Osteoblast (primary cell): ENCODE measurements around the gene GRM4. TPM values are rescaled to one million over a fixed set of nuclear protein-coding genes. Genes with fewer than 3 reads are reported as not detected.

Experiments used
- DNase-seq: peaks from one replicate; pipeline ENCODE4 v3.0.0; 2011; ENCODE audit warnings: low spot score, mixed read lengths; ENCODE audit not compliant: insufficient read length; ENCODE audit errors: missing footprints
- H2AFZ ChIP-seq: 2 replicates; pipeline ENCODE4 v1.6.0; 2011; ENCODE audit warnings: mild to moderate bottlenecking, low read length
- H3K27ac ChIP-seq: 2 replicates; pipeline ENCODE4 v1.5.1; 2011; ENCODE audit warnings: mild to moderate bottlenecking, low read depth, low read length, moderate library complexity
- H3K27me3 ChIP-seq: 2 replicates; pipeline ENCODE4 v1.6.0; 2012; ENCODE audit warnings: mild to moderate bottlenecking, control low read depth, inconsistent platforms, low read length, moderate library complexity; ENCODE audit not compliant: insufficient read depth
- H3K36me3 ChIP-seq: 2 replicates; pipeline ENCODE4 v1.5.1; 2011; ENCODE audit warnings: mild to moderate bottlenecking, low read length, control low read depth, moderate library complexity; ENCODE audit not compliant: insufficient read depth
- H3K4me1 ChIP-seq: 2 replicates; pipeline ENCODE4 v1.5.1; 2011; ENCODE audit warnings: mild to moderate bottlenecking, low read length, control low read depth, moderate library complexity; ENCODE audit not compliant: insufficient read depth
- H3K4me2 ChIP-seq: 2 replicates; pipeline ENCODE4 v1.6.0; 2011; ENCODE audit warnings: mild to moderate bottlenecking, low read length; ENCODE audit not compliant: insufficient read depth
- H3K4me3 ChIP-seq: fragments of 200-600 bp; sonication (generic); 3 replicates; pipeline ENCODE4 v1.5.1; 2012; ENCODE audit warnings: mild to moderate bottlenecking, low read length, inconsistent platforms; ENCODE audit not compliant: insufficient read depth
- H3K79me2 ChIP-seq: 2 replicates; pipeline ENCODE4 v1.6.0; 2012; ENCODE audit warnings: mild to moderate bottlenecking, low read length, control low read depth, inconsistent platforms; ENCODE audit not compliant: insufficient read depth
- H3K9me3 ChIP-seq: 2 replicates; pipeline ENCODE4 v1.5.1; 2011; ENCODE audit warnings: low read depth, low read length, control low read depth
- H4K20me1 ChIP-seq: 2 replicates; pipeline ENCODE4 v1.6.0; 2012; ENCODE audit warnings: mild to moderate bottlenecking, low read length, control low read depth; ENCODE audit not compliant: insufficient read depth
- CTCF ChIP-seq: IDR thresholded peaks from 2 replicates; pipeline ENCODE4 v1.5.1; 2011; ENCODE audit warnings: mild to moderate bottlenecking, low read depth, low read length, moderate library complexity; ENCODE audit errors: extremely low read depth
- total RNA-seq: library from RNA; depleted of rRNA; stranded (reverse); fragments of >200 nt; gene quantifications from 2 replicates; pipeline ENCODE4 v1.2.3, GENCODE V29; 2012

The GRM4 gene
- total RNA-seq, 1 donor = 0.36 TPM

GRCh38 chr6:34102099-34102656 is 43.7 kb downstream of the GRM4 start:
- no peaks in the 10 kb centered on the region for H3K4me1 ChIP-seq
- H3K27ac ChIP-seq = no peak overlapping the region
- no peak overlapping the region for H2AFZ ChIP-seq
- no peaks in the 10 kb centered on the region for H4K20me1 ChIP-seq
- no peak for DNase-seq
- no peak for TF ChIP-seq CTCF
- H3K27me3 ChIP-seq = peaks cover 13% of the 10 kb centered on the region
- no peak overlapping the region for H3K4me3 ChIP-seq
- H3K36me3 ChIP-seq = no peaks in the 10 kb centered on the region
- no peaks in the 10 kb centered on the region for H3K79me2 ChIP-seq
- no peak overlapping the region for H3K4me2 ChIP-seq
- no peaks in the 10 kb centered on the region for H3K9me3 ChIP-seq

- no peaks in the 10 kb centered on the region for H4K20me1 ChIP-seq
- no peaks in the 10 kb centered on the region for H3K79me2 ChIP-seq
- DNase-seq = no peak
- no peak overlapping the region for H2AFZ ChIP-seq
- H3K36me3 ChIP-seq = no peaks in the 10 kb centered on the region
- no peak overlapping the region for H3K4me3 ChIP-seq
- no peak for TF ChIP-seq CTCF
- H3K9me3 ChIP-seq = no peaks in the 10 kb centered on the region
- peaks cover 18% of the 10 kb centered on the region for H3K27me3 ChIP-seq
- no peak overlapping the region for H3K27ac ChIP-seq
- H3K4me2 ChIP-seq = no peak overlapping the region
- no peaks in the 10 kb centered on the region for H3K4me1 ChIP-seq
These were observed 45.1 kb downstream of the GRM4 start for GRCh38 chr6:34100788-34101187.

- H3K4me1 ChIP-seq = no peaks in the 10 kb centered on the region
- no peak overlapping the region for H3K4me3 ChIP-seq
- DNase-seq = no peak
- no peaks in the 10 kb centered on the region for H4K20me1 ChIP-seq
- H3K27me3 ChIP-seq = peaks cover 26% of the 10 kb centered on the region
- H3K79me2 ChIP-seq = no peaks in the 10 kb centered on the region
- no peaks in the 10 kb centered on the region for H3K9me3 ChIP-seq
- H3K4me2 ChIP-seq = no peak overlapping the region
- no peak overlapping the region for H2AFZ ChIP-seq
- no peak overlapping the region for H3K27ac ChIP-seq
- TF ChIP-seq CTCF = no peak
- H3K36me3 ChIP-seq = no peaks in the 10 kb centered on the region
These were observed 46.0 kb downstream of the GRM4 start for GRCh38 chr6:34099878-34100277.

- no peaks in the 10 kb centered on the region for H3K36me3 ChIP-seq
- DNase-seq = no peak
- H3K4me2 ChIP-seq = no peak overlapping the region
- H3K9me3 ChIP-seq = no peaks in the 10 kb centered on the region
- no peak overlapping the region for H2AFZ ChIP-seq
- H3K27me3 ChIP-seq = peaks cover 35% of the 10 kb centered on the region
- TF ChIP-seq CTCF = no peak
- H3K27ac ChIP-seq = no peak overlapping the region
- H3K79me2 ChIP-seq = no peaks in the 10 kb centered on the region
- no peak overlapping the region for H3K4me3 ChIP-seq
- no peaks in the 10 kb centered on the region for H3K4me1 ChIP-seq
- no peaks in the 10 kb centered on the region for H4K20me1 ChIP-seq
These were observed 47.6 kb downstream of the GRM4 start for GRCh38 chr6:34098045-34098936.
